Stimulated activated CD8-positive, alpha-beta memory T cell treated with anti-CD3 and anti-CD28 coated beads, Interleukin-12 subunit alpha, Interleukin-12 subunit beta, amount 100 ng/mL, for 24 hours (primary cell): ENCODE data around the gene LYRM4.

Source experiments
- DNase-seq: peaks from one replicate; pipeline ENCODE4 v3.0.0-alpha.2; 2020; ENCODE audit errors: extremely low read depth

The LYRM4 gene

DNA sequence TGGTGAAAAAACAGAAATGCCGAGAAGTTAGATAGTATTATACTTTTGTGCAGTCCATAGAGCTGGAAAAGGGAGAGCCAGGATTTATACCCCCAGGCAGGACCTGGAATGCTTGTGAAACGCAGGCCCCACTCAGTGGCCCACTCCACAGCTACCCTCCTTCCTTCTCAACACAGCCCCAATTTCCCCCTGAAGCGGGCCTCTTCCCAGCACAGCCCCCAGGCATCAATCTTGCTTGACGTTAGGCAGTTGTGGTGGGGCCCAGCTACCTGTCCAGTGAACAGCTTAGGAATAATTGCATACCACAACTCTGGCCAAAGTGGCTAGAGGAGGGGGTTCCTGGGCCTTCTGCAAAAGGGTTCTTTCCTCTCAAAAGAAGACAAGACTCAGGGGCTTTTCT lies 114.4 kb downstream of the LYRM4 start:
- DNase-seq: no peak

GRCh38 chr6:5143634-5144311 lies 117.0 kb downstream of the LYRM4 start:
- DNase-seq: peak; percentile 52

- no peak for DNase-seq
Measured at GRCh38 chr6:5142915-5143314, 117.8 kb downstream of the LYRM4 start.

DNA sequence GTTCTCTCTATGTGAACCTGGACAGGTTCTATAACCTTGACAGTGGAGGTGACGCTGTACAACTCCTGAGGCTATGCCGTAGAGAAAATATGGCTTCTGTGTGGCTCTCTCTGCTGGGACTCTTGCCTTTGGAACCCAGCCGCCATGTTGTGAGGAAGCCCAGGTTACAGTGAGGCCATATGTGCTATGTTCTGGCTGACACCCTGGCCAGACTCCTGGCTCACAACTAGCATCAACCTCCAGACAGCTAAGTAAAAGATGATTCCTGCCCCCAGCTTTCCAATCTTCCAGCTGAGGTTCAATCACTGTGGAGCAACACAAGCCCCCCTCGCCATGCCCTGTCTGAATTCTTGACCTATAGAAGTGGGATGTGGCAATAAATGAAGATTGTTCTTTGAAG lies 118.6 kb downstream of the LYRM4 start:
- DNase-seq: no peak

DNA sequence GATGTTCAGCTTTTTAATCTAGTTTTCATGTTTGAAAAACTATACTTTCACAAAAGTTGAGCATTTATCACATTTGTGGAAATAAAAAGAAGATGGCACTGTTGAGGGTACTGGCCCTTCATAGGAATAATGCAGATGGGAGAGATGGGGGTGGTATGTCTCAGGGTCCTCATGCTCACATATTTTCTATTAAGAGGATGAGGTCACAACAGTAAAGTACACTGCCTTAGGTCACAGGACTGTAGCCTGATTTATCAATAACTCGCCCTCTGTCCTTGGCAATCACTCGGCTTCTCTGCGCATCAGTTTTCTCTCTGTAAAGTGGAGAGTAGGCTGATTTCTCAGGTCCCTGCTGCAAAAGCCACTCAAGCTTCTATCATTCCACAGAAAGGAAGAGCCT lies 119.7 kb downstream of the LYRM4 start:
- no peak for DNase-seq

GRCh38 chr6:5139828-5140771 lies 120.7 kb downstream of the LYRM4 start:
- no peak for DNase-seq

- no peak for DNase-seq
Measured at GRCh38 chr6:5138995-5139827, 121.5 kb downstream of the LYRM4 start.

- no peak for DNase-seq
Measured at GRCh38 chr6:5136851-5137250, 123.9 kb downstream of the LYRM4 start.

- DNase-seq: peak; percentile 5
Measured at GRCh38 chr6:5135788-5136376, 124.9 kb downstream of the LYRM4 start.

DNA sequence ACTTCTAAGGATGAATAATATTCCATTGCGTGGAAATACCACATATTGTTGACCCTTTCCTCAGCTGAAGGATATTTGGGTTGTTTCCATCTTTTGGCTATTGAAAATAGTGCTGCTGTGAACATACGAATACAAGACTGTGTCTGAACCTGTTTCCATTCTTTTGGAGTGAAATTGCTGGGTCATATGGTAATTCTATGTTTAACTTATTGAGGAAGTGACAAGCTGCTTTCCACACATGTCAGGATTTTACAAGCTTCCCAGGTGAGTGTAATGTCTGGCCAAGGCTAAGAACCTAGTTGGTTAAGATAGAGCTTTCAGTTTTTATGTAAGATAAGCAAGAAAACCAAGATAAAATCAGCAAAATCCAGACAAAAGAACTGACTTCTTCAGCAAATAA lies 126.8 kb downstream of the LYRM4 start:
- no peak for DNase-seq

DNA sequence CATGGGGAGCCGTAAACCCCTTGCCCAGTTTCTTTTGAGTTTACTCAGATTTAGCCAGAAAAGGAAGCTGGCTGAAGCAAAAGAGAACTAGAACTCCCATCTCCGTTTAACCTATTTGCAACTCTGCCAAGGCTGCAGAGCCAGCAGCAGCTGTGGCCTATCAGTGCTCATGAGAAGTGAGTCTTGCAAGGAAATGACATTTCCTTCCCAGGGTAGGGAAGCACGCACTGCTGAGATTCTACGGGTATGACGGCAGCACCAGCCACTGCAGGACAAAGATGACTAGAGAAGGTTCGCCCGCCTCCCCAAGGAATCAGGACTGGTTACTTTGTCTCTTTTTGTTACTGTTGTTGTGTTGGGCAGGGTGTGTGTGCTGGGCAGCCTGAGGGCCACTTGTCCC lies 128.0 kb downstream of the LYRM4 start:
- DNase-seq: no peak

DNA sequence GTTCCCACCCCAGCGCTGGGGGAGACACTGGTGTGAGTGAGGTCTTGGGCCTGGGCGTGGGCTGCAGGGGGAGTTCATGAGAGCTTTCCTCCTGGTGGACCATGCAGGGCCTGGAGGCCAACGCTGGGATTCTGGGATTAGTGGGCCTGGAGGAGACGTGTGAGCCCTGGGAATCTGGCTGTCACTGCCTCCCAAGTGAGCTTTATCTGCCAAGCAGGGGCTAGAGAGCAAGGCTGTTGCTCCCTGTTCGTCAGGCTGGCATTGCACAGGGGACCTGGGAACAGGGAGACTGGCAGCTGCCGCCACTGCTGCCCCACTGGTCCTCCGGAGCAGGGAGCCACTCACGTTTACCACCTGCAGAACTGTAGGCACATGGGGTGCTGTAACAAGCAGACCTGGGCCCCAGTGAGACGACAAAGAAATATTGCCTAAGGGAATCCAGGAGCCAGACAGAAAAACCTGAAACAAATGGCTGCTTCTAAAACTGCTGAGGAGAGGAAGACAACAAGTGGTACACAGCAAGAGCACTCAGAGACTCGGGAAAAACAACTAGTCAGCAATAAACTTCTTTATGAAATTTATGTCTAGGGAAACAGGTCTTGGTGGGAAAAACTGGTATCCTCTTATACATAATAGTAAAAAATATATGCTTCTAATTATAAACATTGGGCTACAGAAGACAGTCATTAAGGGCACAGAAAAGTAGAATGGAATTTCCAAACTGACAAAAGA lies 130.4 kb downstream of the LYRM4 start:
- DNase-seq: no peak

DNA sequence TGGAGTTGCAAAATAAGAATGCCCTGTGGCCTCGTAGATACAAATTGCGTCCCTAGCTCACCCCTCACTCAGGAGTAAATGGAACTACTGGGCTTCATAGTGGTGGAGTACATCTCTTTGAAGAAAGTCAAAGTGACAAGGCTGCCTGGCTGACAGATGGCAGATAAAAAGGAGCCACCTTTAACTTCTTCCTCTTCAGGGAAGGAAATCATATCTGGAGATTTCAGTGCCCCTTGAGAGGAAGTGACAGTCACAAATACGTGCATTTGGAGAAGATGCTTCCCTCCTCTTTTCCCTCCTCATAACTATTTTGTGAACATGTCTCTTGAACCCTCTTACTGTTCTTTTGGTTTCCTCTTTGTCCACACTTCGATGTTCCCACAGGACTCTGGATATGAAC lies 132.4 kb downstream of the LYRM4 start:
- no peak for DNase-seq

GRCh38 chr6:5127106-5127687 lies 133.6 kb downstream of the LYRM4 start:
- no peak for DNase-seq

- DNase-seq: no peak
Measured at GRCh38 chr6:5126214-5126613, 134.5 kb downstream of the LYRM4 start.

DNA sequence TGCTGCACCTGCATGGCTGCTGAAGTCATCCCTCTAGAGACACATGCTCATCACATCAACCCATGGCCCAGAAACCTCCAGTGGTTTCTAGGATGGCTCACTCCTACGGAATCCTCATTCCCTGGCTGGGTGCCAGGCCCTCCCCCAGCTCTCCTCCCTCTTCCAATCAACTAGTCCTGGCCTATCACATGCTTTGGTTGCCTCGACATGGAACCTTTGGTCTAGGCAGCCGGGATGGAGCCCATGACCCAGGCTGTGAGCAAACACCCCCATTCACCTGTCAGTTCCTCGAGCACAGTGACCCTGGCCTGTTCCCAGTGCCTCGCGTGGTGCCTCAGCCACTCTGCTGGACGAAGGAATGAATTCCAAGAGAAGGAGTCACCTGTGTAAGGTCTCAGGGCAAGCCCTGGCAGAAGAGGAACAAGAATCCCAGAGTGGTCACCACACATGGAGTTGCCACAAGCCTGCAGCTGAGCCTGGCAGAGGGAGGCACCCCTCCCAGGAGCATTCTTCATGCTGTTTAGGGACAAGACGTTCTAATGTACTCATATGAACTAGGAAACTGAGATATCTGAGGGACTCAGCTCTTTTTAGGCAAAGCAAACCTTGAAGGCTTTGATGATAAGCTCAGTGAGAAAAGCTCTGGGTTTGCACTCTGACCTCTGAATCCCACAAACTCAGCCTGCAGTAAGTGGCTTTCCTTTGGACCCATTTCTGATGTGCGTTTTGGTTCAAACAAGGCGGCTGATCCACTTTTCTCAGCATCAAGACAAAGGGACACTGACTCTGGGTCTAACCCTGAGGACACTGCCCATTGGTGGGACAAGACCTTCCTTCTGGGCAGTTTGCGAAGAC lies 135.4 kb downstream of the LYRM4 start:
- no peak for DNase-seq

DNA sequence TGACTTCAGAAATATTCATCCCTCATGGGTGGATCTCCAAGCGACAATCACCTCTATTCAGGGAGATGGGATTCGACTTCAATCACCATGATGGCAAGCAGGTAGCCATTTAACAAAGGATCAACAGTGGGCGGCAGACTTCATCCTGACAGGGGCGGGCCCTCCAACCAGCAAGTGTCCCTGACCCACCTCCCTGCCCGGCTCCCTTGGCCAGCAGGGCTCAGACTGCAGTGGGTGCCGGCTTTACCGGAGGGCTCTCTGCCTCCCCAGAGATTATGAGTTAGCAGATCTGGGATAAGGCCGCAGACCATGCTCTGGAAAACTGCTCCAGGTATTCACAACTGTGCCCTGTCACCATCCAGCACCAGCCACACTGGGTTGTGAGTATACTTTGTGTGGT lies 136.2 kb downstream of the LYRM4 start:
- no peak for DNase-seq

- no peak for DNase-seq
Measured at GRCh38 chr6:5123296-5124143, 137.2 kb downstream of the LYRM4 start.
